IMR-90 (cell line): Measurements from ENCODE around the gene SPRED2. TPM values are rescaled to one million over a fixed set of nuclear protein-coding genes. Genes with fewer than 3 reads are reported as not detected.

Experiments used
- ATAC-seq: fragments of 200-7000 bp; cut with Tn5 transposase; 2 replicates; pipeline ENCODE4 v1.9.1; 2020; ENCODE audit warnings: low read depth, mild to moderate bottlenecking, moderate library complexity
- BruUV-seq: library from RNA; stranded (reverse); fragments of 400-500 nt; replicated peaks from 2 replicates; lab custom pipeline; 2021; lab: Mats Ljungman, UMichigan
- CTCF ChIA-PET: fragments of 300-600 bp; formaldehyde crosslinking; extraction: SDS; loops from one replicate; lab custom pipeline; 2021; ENCODE audit warnings: antibody characterized with exemption; lab: Yijun Ruan, JAX
- POLR2A ChIA-PET: fragments of 300-600 bp; sonication (Branson Sonifier 250); formaldehyde crosslinking; loops from one replicate; lab custom pipeline; 2022; ENCODE audit warnings: antibody characterized with exemption; ENCODE audit not compliant: unreplicated experiment; lab: Charles Lee
- DNase-seq: peaks from one replicate; pipeline ENCODE4 v3.0.0; 2013
- H2AFZ ChIP-seq: replicated peaks from 2 replicates; pipeline ENCODE3; 2013; ENCODE audit warnings: low read length, mild to moderate bottlenecking; ENCODE audit not compliant: poor library complexity
- H2AK5ac ChIP-seq: 2 replicates; pipeline ENCODE4 v1.6.1; 2013; ENCODE audit warnings: low read depth, low read length, inconsistent platforms
- H2AK9ac ChIP-seq: replicated peaks from 2 replicates; pipeline ENCODE3; 2013; ENCODE audit warnings: mild to moderate bottlenecking, low read depth, low read length, moderate library complexity; ENCODE audit not compliant: poor library complexity
- H2BK120ac ChIP-seq: 2 replicates; pipeline ENCODE4 v1.6.1; 2013; ENCODE audit warnings: low read depth, low read length, inconsistent platforms
- H2BK15ac ChIP-seq: 3 replicates; pipeline ENCODE4 v1.6.1; 2013; ENCODE audit warnings: low read depth, low read length, inconsistent platforms
- H2BK20ac ChIP-seq: 2 replicates; pipeline ENCODE4 v1.6.1; 2013; ENCODE audit warnings: low read depth, mild to moderate bottlenecking, inconsistent platforms, low read length, moderate library complexity
- H2BK5ac ChIP-seq: 2 replicates; pipeline ENCODE4 v1.6.1; 2013; ENCODE audit warnings: mild to moderate bottlenecking, low read depth, low read length, inconsistent platforms; ENCODE audit not compliant: poor library complexity, severe bottlenecking
- H3K14ac ChIP-seq: replicated peaks from 2 replicates; pipeline ENCODE4 v1.6.1; 2013; ENCODE audit warnings: low read depth, low read length, inconsistent platforms
- H3K18ac ChIP-seq: 2 replicates; pipeline ENCODE4 v1.6.1; 2013; ENCODE audit warnings: low read depth, low read length, control low read depth
- H3K23ac ChIP-seq: 2 replicates; pipeline ENCODE4 v1.6.1; 2013; ENCODE audit warnings: low read depth, low read length, inconsistent platforms
- H3K27ac ChIP-seq: 2 replicates; pipeline ENCODE4 v1.5.1; 2013; ENCODE audit warnings: mild to moderate bottlenecking, control low read depth, low read length; ENCODE audit not compliant: insufficient read depth
- H3K27me3 ChIP-seq: 2 replicates; pipeline ENCODE4 v1.6.1; 2013; ENCODE audit warnings: low read length; ENCODE audit not compliant: control insufficient read depth, insufficient read depth
- H3K36me3 ChIP-seq: 2 replicates; pipeline ENCODE4 v1.6.1; 2013; ENCODE audit warnings: low read length, mixed read lengths; ENCODE audit not compliant: control insufficient read depth, insufficient read depth
- H3K4ac ChIP-seq: 2 replicates; pipeline ENCODE4 v1.6.1; 2013; ENCODE audit warnings: low read depth, low read length, inconsistent platforms
- H3K4me1 ChIP-seq: 2 replicates; pipeline ENCODE4 v1.6.1; 2013; ENCODE audit warnings: low read length, mixed read lengths; ENCODE audit not compliant: control insufficient read depth, insufficient read depth
- H3K4me2 ChIP-seq: 2 replicates; pipeline ENCODE4 v1.6.1; 2013; ENCODE audit warnings: low read depth, mild to moderate bottlenecking, control low read depth, low read length, moderate library complexity
- H3K4me3 ChIP-seq: 2 replicates; pipeline ENCODE4 v1.5.1; 2013; ENCODE audit warnings: low read depth, mild to moderate bottlenecking, control low read depth, low read length, moderate library complexity; ENCODE audit not compliant: insufficient read depth
- H3K56ac ChIP-seq: 2 replicates; pipeline ENCODE4 v1.6.1; 2013; ENCODE audit warnings: low read length, inconsistent platforms; ENCODE audit not compliant: insufficient read depth; ENCODE audit errors: extremely low read depth
- H3K79me1 ChIP-seq, 2 experiments: 2 replicates each; pipeline ENCODE4 v1.6.1; 2013; ENCODE audit warnings: low read length in 2 of 2, inconsistent platforms in 1 of 2, low read depth in 1 of 2
- H3K9ac ChIP-seq: 2 replicates; pipeline ENCODE4 v1.6.1; 2013; ENCODE audit warnings: low read depth, low read length, control low read depth
- H3K9me1 ChIP-seq: 2 replicates; pipeline ENCODE4 v1.6.1; 2013; ENCODE audit warnings: low read length, inconsistent platforms; ENCODE audit not compliant: insufficient read depth
- H3K9me3 ChIP-seq: 2 replicates; pipeline ENCODE4 v1.6.1; 2013; ENCODE audit warnings: low read length; ENCODE audit not compliant: control insufficient read depth, insufficient read depth
- H4K20me1 ChIP-seq: 2 replicates; pipeline ENCODE4 v1.6.1; 2013; ENCODE audit warnings: low read length, inconsistent platforms; ENCODE audit not compliant: insufficient read depth
- H4K5ac ChIP-seq: 2 replicates; pipeline ENCODE4 v1.6.1; 2013; ENCODE audit warnings: mild to moderate bottlenecking, low read depth, low read length, control low read depth
- H4K8ac ChIP-seq, 2 experiments: 2 replicates each; pipeline ENCODE4 v1.6.1; 2013; ENCODE audit warnings: low read depth in 2 of 2, low read length in 2 of 2, control low read depth in 1 of 2, inconsistent platforms in 1 of 2
- H4K91ac ChIP-seq: 2 replicates; pipeline ENCODE4 v1.6.1; 2013; ENCODE audit warnings: low read depth, low read length, inconsistent platforms; ENCODE audit not compliant: insufficient read depth
- CEBPB ChIP-seq: IDR thresholded peaks from 2 replicates; pipeline ENCODE4 v1.6.1; 2012; ENCODE audit warnings: low read depth, low read length, improper control_type of control experiment
- RFX5 ChIP-seq: IDR thresholded peaks from 2 replicates; pipeline ENCODE4 v1.8.0; 2012; ENCODE audit warnings: low read depth, mild to moderate bottlenecking, low read length, moderate library complexity
- WGBS, 2 experiments: methylation state at CpG; one replicate each; pipeline versions ENCODE4 v1.1.5 to v1.1.7; 2013; ENCODE audit warnings: missing lambda C conversion rate in 2 of 2; ENCODE audit not compliant: insufficient read length in 1 of 2; ENCODE audit errors: extremely low coverage in 2 of 2; 5-methylcytosine and 5-hydroxymethylcytosine counted together
- dilution Hi-C: fragments of 300-500 bp; cut with HindIII; formaldehyde crosslinking; loops from one replicate; pipeline ENCODE4 v1.14.3; 2018; ENCODE audit warnings: low sequenced_read_pairs; ENCODE audit not compliant: unreplicated experiment
- in situ Hi-C: fragments of 300-500 bp; cut with MboI; formaldehyde crosslinking; loops from 3 replicates; pipeline ENCODE4 v1.14.3; 2019; ENCODE audit warnings: low sequenced_read_pairs, inconsistent platforms, mixed read lengths
- intact Hi-C: fragments of 100-400 bp; cut with micrococcal nuclease; formaldehyde crosslinking; loops from 2 replicates; pipeline ENCODE4 v1.10.0; 2022
- polyA plus RNA-seq, 3 experiments: library from polyadenylated mRNA; depleted of rRNA; stranded (reverse); fragments of >200 nt; gene quantifications; 2 replicates each; pipeline ENCODE4 v1.2.3, GENCODE V29; 2012; ENCODE audit warnings: low replicate concordance in 1 of 3
- total RNA-seq: library from RNA; depleted of rRNA; stranded (reverse); fragments of >200 nt; gene quantifications from 2 replicates; pipeline ENCODE4 v1.2.3, GENCODE V29; 2012

SPRED2 gene
- total and polyA plus RNA-seq, 2 of the 4 experiments (the other 2 are of a cell fraction): 4.8 to 18.7 TPM

DNA sequence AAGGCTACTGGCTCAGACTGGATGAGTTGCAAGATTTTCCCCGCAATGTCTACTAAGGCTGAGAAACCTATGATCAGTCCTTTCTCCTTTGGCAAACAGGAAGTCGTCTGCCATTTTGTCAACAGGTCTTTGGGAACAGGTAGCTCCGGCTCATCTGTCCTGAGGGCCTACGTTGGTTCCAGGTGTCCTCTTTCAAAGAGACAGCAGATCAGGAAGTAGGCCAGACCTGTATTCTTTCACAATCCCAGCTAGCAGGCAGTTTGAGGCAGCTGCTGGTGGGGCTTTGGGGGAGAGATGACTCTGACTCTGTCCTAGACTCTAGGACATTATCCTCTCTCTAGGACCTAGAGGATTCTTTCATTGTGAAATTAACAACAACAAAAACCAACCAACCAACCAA is 106.1 kb downstream of the SPRED2 start:
- in situ Hi-C loops: no loop called here
- TF ChIP-seq CEBPB (no peak), RFX5 (no peak)
- POLR2A ChIA-PET: no interaction called here

More for the DNA sequence above, 106.1 kb downstream of the SPRED2 start:
- WGBS, 2 experiments: 100% methylated on average over 1 of the region's 4 CpGs; no CpG with 5 or more reads in 1 of the 2 experiments
- BruUV-seq: no TSS peak
- no peak overlapping the region for H3K14ac ChIP-seq
- H4K5ac ChIP-seq: no peak overlapping the region
- ATAC-seq: no peak
- H2AK5ac ChIP-seq: no peak overlapping the region
- H3K9ac ChIP-seq: no peak overlapping the region
- no peak for DNase-seq
- no peaks in the 10 kb centered on the region for H3K9me3 ChIP-seq
- no peak overlapping the region for H2BK120ac ChIP-seq
- dilution Hi-C loops (no loop called here), intact Hi-C loops (no loop called here)
- H3K4me3 ChIP-seq: no peak overlapping the region
- no peak overlapping the region for H2AK9ac ChIP-seq
- no peaks in the 10 kb centered on the region for H4K20me1 ChIP-seq
- no peaks in the 10 kb centered on the region for H3K27me3 ChIP-seq
- H2BK5ac ChIP-seq: no peak overlapping the region
- no peak overlapping the region for H3K18ac ChIP-seq
- H3K9me1 ChIP-seq: peaks cover 4% of the 10 kb centered on the region; the same call in 1 of the 2 replicates
- peaks cover under 1% of the 10 kb centered on the region; the same call in 1 of the 2 replicates for H3K4me1 ChIP-seq
- H2BK15ac ChIP-seq: no peak overlapping the region
- CTCF ChIA-PET: interaction anchor here (1.1 kb wide), 1 partner anchor 15 kb away, joined by 3 read pairs; no protein-coding TSS in a partner anchor
- H3K36me3 ChIP-seq: peaks cover 20% of the 10 kb centered on the region
- no peak overlapping the region for H3K23ac ChIP-seq
- no peak overlapping the region for H3K4me2 ChIP-seq
- H2AFZ ChIP-seq: no peak overlapping the region
- no peak overlapping the region for H4K91ac ChIP-seq
- H3K27ac ChIP-seq: no peak overlapping the region
- H2BK20ac ChIP-seq: no peak overlapping the region
- H4K8ac ChIP-seq: no peak overlapping the region
- no peak overlapping the region for H3K56ac ChIP-seq
- no peak overlapping the region for H3K4ac ChIP-seq
- H3K79me1 ChIP-seq: peaks cover 12 to 18% of the 10 kb centered on the region in 2 experiments
